Measurements from ENCODE around the gene MARK3. TPM values are rescaled to one million over a fixed set of nuclear protein-coding genes. Genes with fewer than 3 reads are reported as not detected.

MARK3 gene
- polyA plus RNA-seq, 1 donor (not counting 4 experiments of a cell fraction or from before 2014, with no cell fraction given), result 133 TPM

DNA sequence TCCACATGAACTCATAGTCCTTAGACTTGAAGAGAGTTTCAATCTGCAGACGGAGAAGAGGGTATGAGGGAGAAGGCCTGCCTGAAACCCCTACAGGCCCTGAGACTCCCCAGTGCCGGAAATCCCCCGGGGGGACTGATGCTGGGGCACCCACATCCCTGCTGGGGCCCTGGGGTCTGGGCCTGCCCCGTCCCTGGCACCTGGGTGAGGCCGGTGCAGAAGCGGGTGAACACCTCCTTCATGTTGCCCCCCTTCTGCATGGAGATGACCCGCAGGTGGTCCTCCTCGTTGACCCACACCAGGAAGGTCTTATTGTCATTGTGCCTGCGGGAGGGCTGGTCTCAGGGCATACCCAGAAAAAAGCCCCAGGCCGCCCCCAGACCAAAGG is 135.0 kb downstream of the MARK3 start:
- H3K9me1 ChIP-seq (ENCODE audit: control insufficient read depth, extremely low read depth, insufficient read depth, low read length), result no peaks in the 10 kb centered on the region
- peaks cover 24% of the 10 kb centered on the region for H3K4me1 ChIP-seq (ENCODE audit: control insufficient read depth, extremely low read depth, insufficient read depth, low read length)
- peaks cover 0 to 2% of the 10 kb centered on the region in 2 experiments for H3K36me3 ChIP-seq (ENCODE audit: control insufficient read depth in 2 of 2, extremely low read depth in 1 of 2, insufficient read depth in 2 of 2, low read length in 2 of 2)
- H3K27me3 ChIP-seq (ENCODE audit: control insufficient read depth, extremely low read depth, insufficient read depth, low read length), result peaks cover 43% of the 10 kb centered on the region
- TF ChIP-seq, protein P1, sequence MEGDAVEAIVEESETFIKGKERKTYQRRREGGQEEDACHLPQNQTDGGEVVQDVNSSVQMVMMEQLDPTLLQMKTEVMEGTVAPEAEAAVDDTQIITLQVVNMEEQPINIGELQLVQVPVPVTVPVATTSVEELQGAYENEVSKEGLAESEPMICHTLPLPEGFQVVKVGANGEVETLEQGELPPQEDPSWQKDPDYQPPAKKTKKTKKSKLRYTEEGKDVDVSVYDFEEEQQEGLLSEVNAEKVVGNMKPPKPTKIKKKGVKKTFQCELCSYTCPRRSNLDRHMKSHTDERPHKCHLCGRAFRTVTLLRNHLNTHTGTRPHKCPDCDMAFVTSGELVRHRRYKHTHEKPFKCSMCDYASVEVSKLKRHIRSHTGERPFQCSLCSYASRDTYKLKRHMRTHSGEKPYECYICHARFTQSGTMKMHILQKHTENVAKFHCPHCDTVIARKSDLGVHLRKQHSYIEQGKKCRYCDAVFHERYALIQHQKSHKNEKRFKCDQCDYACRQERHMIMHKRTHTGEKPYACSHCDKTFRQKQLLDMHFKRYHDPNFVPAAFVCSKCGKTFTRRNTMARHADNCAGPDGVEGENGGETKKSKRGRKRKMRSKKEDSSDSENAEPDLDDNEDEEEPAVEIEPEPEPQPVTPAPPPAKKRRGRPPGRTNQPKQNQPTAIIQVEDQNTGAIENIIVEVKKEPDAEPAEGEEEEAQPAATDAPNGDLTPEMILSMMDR (optimal IDR thresholded peaks at IDR 0.05 in 1 of 3, IDR thresholded peaks at IDR 0.05 in 1 of 3, conservative IDR thresholded peaks at IDR 0.05 in 1 of 3; ENCODE audit: extremely low read depth in 1 of 3, insufficient read depth in 2 of 3, low read length in 3 of 3), result no peak
- TF ChIP-seq EZH2 (IDR thresholded peaks at IDR 0.05; ENCODE audit: low read length), result no peak
- FAIRE-seq, result no peak
- H4K20me1 ChIP-seq (ENCODE audit: control insufficient read depth, extremely low read depth, insufficient read depth, low read length), result peaks cover 7% of the 10 kb centered on the region
- H3K27ac ChIP-seq (ENCODE audit: control insufficient read depth, insufficient read depth, low read length), result no peak overlapping the region
- no peak overlapping the region for H3K4me3 ChIP-seq (ENCODE audit: control insufficient read depth in 2 of 3, extremely low read depth in 1 of 3, insufficient read depth in 2 of 3, low read depth in 1 of 3, low read length in 3 of 3)
- no peak overlapping the region for H3K4me2 ChIP-seq (ENCODE audit: control insufficient read depth, extremely low read depth, insufficient read depth, low read depth, low read length)
- H2AFZ ChIP-seq (ENCODE audit: control insufficient read depth, low read length), result no peak overlapping the region
- no peaks in the 10 kb centered on the region for H3K79me2 ChIP-seq (ENCODE audit: control insufficient read depth, insufficient read depth, low read length)
- dilution Hi-C loops (cut with MboI; ENCODE audit: extremely low pct_ligation_motif_present, low sequenced_read_pairs), result no loop called here
- H3K9me3 ChIP-seq (ENCODE audit: control insufficient read depth, low read depth, low read length), result no peaks in the 10 kb centered on the region
- no peak for DNase-seq (ENCODE audit: low read depth, low spot score)
- no peak overlapping the region for H3K9ac ChIP-seq (ENCODE audit: control insufficient read depth, extremely low read depth, insufficient read depth, low read length)

DNA sequence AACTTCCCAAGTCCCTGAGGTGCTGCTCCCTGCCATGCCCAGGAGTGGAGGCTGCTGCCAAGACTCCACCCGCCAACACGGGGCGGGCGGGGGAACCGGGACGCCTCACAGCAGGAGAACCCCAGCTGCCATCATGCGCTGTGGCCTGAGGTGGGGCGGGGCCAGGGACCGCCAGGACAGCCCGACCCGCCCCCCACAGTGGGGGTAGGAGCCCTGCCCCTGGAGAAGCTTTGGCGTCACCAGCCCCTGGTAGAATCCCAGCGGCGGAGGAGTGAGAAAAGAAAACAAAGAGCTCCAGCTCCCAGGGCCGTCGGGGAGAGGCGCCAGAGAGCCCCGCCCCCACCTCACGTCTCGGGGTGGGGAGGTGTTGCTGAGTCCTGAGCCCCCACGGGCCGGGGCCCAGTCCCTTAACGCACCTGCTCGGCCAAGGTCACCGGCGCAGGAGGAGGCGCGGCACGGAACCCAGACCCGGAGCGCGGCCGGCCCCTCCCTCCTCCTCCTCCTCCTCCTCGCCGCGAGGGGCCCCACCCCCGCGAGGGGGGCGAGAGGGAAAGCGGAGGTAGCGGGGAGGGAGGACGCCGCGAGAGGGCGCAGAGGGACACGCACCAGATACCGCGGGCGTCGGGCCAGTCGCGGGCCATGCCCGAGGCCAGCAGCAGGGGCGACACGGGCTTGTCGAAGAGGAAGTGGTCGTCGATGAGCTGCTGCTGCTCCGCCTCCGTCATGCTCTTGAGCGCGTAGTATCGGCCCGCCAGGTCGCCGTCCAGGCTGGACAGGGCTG is 135.6 kb downstream of the MARK3 start:
- Histone ChIP-seq H3K4me2 (ENCODE audit: control insufficient read depth, extremely low read depth, insufficient read depth, low read depth, low read length) (peak overlapping the region; percentile 37), H2AFZ (ENCODE audit: control insufficient read depth, low read length) (no peak overlapping the region), H3K9ac (ENCODE audit: control insufficient read depth, extremely low read depth, insufficient read depth, low read length) (no peak overlapping the region), H3K9me1 (ENCODE audit: control insufficient read depth, extremely low read depth, insufficient read depth, low read length) (no peaks in the 10 kb centered on the region), H3K27me3 (ENCODE audit: control insufficient read depth, extremely low read depth, insufficient read depth, low read length) (peaks cover 43% of the 10 kb centered on the region), H3K9me3 (ENCODE audit: control insufficient read depth, low read depth, low read length) (no peaks in the 10 kb centered on the region), H3K4me3 (ENCODE audit: control insufficient read depth in 2 of 3, extremely low read depth in 1 of 3, insufficient read depth in 2 of 3, low read depth in 1 of 3, low read length in 3 of 3) (peak overlapping the region; percentile 18 to 38 (median 27)), H3K4me1 (ENCODE audit: control insufficient read depth, extremely low read depth, insufficient read depth, low read length) (peaks cover 24% of the 10 kb centered on the region), H3K36me3 (ENCODE audit: control insufficient read depth in 2 of 2, extremely low read depth in 1 of 2, insufficient read depth in 2 of 2, low read length in 2 of 2) (peaks cover 0 to 2% of the 10 kb centered on the region in 2 experiments), H3K27ac (ENCODE audit: control insufficient read depth, insufficient read depth, low read length) (no peak overlapping the region), H4K20me1 (ENCODE audit: control insufficient read depth, extremely low read depth, insufficient read depth, low read length) (peaks cover 7% of the 10 kb centered on the region), H3K79me2 (ENCODE audit: control insufficient read depth, insufficient read depth, low read length) (no peaks in the 10 kb centered on the region)
- no peak for FAIRE-seq
- peak; percentile 89 for TF ChIP-seq EZH2 (IDR thresholded peaks at IDR 0.05; ENCODE audit: low read length)
- TF ChIP-seq, protein P1 (optimal IDR thresholded peaks at IDR 0.05 in 1 of 3, IDR thresholded peaks at IDR 0.05 in 1 of 3, conservative IDR thresholded peaks at IDR 0.05 in 1 of 3; ENCODE audit: extremely low read depth in 1 of 3, insufficient read depth in 2 of 3, low read length in 3 of 3), result peak in 1 of 3 experiments; percentile 55
- no peak for DNase-seq (ENCODE audit: low read depth, low spot score)
- dilution Hi-C loops (cut with MboI; ENCODE audit: extremely low pct_ligation_motif_present, low sequenced_read_pairs), result no loop called here
